ENCODE measurements around the gene NUCKS1.

Gene NUCKS1

GRCh38 chr1:205692423-205692822 lies 57.6 kb downstream of the NUCKS1 start:
- Histone ChIP-seq H3K4ac (ENCODE audit: low read length) (no peak overlapping the region), H3K23ac (ENCODE audit: low read depth, low read length, poor library complexity) (no peak overlapping the region), H3K4me1 (ENCODE audit: control insufficient read depth in 2 of 2, insufficient read depth in 1 of 2, low read depth in 1 of 2, low read length in 2 of 2) (peaks cover 24 to 28% of the 10 kb centered on the region in 2 donors), H4K8ac (ENCODE audit: low read depth, low read length) (no peak overlapping the region), H3K4me3 (ENCODE audit: low read length in 2 of 2) (no peak overlapping the region), H3K79me1 (ENCODE audit: low read depth, low read length) (no peaks in the 10 kb centered on the region), H2AFZ (ENCODE audit: low read length) (no peak overlapping the region), H3K9ac (ENCODE audit: low read depth, low read length, poor library complexity) (no peak overlapping the region), H3K18ac (ENCODE audit: low read length) (no peak overlapping the region), H2BK120ac (ENCODE audit: low read depth, low read length) (no peak overlapping the region), H4K91ac (ENCODE audit: low read depth, low read length, poor library complexity) (no peak overlapping the region), H3K36me3 (replicated peaks in 1 of 2; ENCODE audit: control insufficient read depth in 2 of 2, insufficient read depth in 2 of 2, low read length in 2 of 2) (no peaks in the 10 kb centered on the region), H2BK15ac (ENCODE audit: low read length) (no peak overlapping the region), H3K27me3 (ENCODE audit: control insufficient read depth in 3 of 3, insufficient read depth in 3 of 3, low read depth in 1 of 3, low read length in 3 of 3) (peaks cover 0 to 9% (median 0%) of the 10 kb centered on the region in 3 experiments), H3K27ac (replicated peaks; ENCODE audit: low read length) (no peak overlapping the region), H3K9me3 (replicated peaks in 1 of 2; ENCODE audit: control insufficient read depth in 2 of 2, insufficient read depth in 1 of 2, low read depth in 1 of 2, low read length in 2 of 2) (no peaks in the 10 kb centered on the region), H3K4me2 (ENCODE audit: insufficient read depth, low read length, poor library complexity, severe bottlenecking) (no peak overlapping the region), H2BK12ac (ENCODE audit: low read length) (no peak overlapping the region), H3K14ac (ENCODE audit: low read length) (no peak overlapping the region), H2BK5ac (ENCODE audit: low read length) (no peak overlapping the region), H2AK5ac (ENCODE audit: low read depth, low read length) (no peak overlapping the region)
- no peak for DNase-seq (ENCODE audit: low spot score)
- no CpG with 5 or more reads among the region's 6 CpGs for WGBS, 2 donors (ENCODE audit: extremely low coverage in 2 of 2, insufficient read length in 2 of 2, insufficient replicate concordance in 1 of 2)

GRCh38 chr1:205690122-205690756 lies 59.7 kb downstream of the NUCKS1 start:
- no peak overlapping the region for H3K9ac ChIP-seq (ENCODE audit: low read depth, low read length, poor library complexity)
- H3K79me1 ChIP-seq (ENCODE audit: low read depth, low read length) = no peaks in the 10 kb centered on the region
- no peak overlapping the region for H3K23ac ChIP-seq (ENCODE audit: low read depth, low read length, poor library complexity)
- H2BK5ac ChIP-seq (ENCODE audit: low read length) = no peak overlapping the region
- no peak overlapping the region for H3K14ac ChIP-seq (ENCODE audit: low read length)
- H3K9me3 ChIP-seq (replicated peaks in 1 of 2; ENCODE audit: control insufficient read depth in 2 of 2, insufficient read depth in 1 of 2, low read depth in 1 of 2, low read length in 2 of 2) = no peaks in the 10 kb centered on the region
- H2BK120ac ChIP-seq (ENCODE audit: low read depth, low read length) = no peak overlapping the region
- peaks cover 0 to 12% (median 0%) of the 10 kb centered on the region in 3 experiments for H3K27me3 ChIP-seq (ENCODE audit: control insufficient read depth in 3 of 3, insufficient read depth in 3 of 3, low read depth in 1 of 3, low read length in 3 of 3)
- no peak overlapping the region for H2BK12ac ChIP-seq (ENCODE audit: low read length)
- no peak overlapping the region for H4K8ac ChIP-seq (ENCODE audit: low read depth, low read length)
- no peak overlapping the region for H3K18ac ChIP-seq (ENCODE audit: low read length)
- no peak overlapping the region for H2BK15ac ChIP-seq (ENCODE audit: low read length)
- H2AFZ ChIP-seq (ENCODE audit: low read length) = no peak overlapping the region
- no peak overlapping the region for H3K4me2 ChIP-seq (ENCODE audit: insufficient read depth, low read length, poor library complexity, severe bottlenecking)
- H3K4me1 ChIP-seq (ENCODE audit: control insufficient read depth in 2 of 2, insufficient read depth in 1 of 2, low read depth in 1 of 2, low read length in 2 of 2) = peaks cover 24% of the 10 kb centered on the region in 2 donors
- no peak overlapping the region for H3K4me3 ChIP-seq (ENCODE audit: low read length in 2 of 2)
- H4K91ac ChIP-seq (ENCODE audit: low read depth, low read length, poor library complexity) = no peak overlapping the region
- H3K27ac ChIP-seq (replicated peaks; ENCODE audit: low read length) = no peak overlapping the region
- H3K36me3 ChIP-seq (replicated peaks in 1 of 2; ENCODE audit: control insufficient read depth in 2 of 2, insufficient read depth in 2 of 2, low read length in 2 of 2) = no peaks in the 10 kb centered on the region
- H2AK5ac ChIP-seq (ENCODE audit: low read depth, low read length) = no peak overlapping the region
- no peak overlapping the region for H3K4ac ChIP-seq (ENCODE audit: low read length)
- no peak for DNase-seq (ENCODE audit: low spot score)
- WGBS, 2 donors (ENCODE audit: extremely low coverage in 2 of 2, insufficient read length in 2 of 2, insufficient replicate concordance in 1 of 2) = no CpG with 5 or more reads among the region's 8 CpGs

GRCh38 chr1:205689479-205689878 lies 60.5 kb downstream of the NUCKS1 start:
- WGBS, 2 donors (ENCODE audit: extremely low coverage in 2 of 2, insufficient read length in 2 of 2, insufficient replicate concordance in 1 of 2) = no CpG with 5 or more reads among the region's 5 CpGs

GRCh38 chr1:205688171-205689080 lies 61.6 kb downstream of the NUCKS1 start:
- WGBS, 2 donors (ENCODE audit: extremely low coverage in 2 of 2, insufficient read length in 2 of 2, insufficient replicate concordance in 1 of 2) = no CpG with 5 or more reads among the region's 7 CpGs
- Histone ChIP-seq H3K4me1 (ENCODE audit: control insufficient read depth in 2 of 2, insufficient read depth in 1 of 2, low read depth in 1 of 2, low read length in 2 of 2) (peaks cover 20 to 23% of the 10 kb centered on the region in 2 donors), H3K4me3 (ENCODE audit: low read length in 2 of 2) (no peak overlapping the region)

More at GRCh38 chr1:205689479-205689878, 60.5 kb downstream of the NUCKS1 start:
- Histone ChIP-seq H3K4me2 (ENCODE audit: insufficient read depth, low read length, poor library complexity, severe bottlenecking) (no peak overlapping the region), H3K9ac (ENCODE audit: low read depth, low read length, poor library complexity) (no peak overlapping the region), H3K14ac (ENCODE audit: low read length) (no peak overlapping the region), H3K4me1 (ENCODE audit: control insufficient read depth in 2 of 2, insufficient read depth in 1 of 2, low read depth in 1 of 2, low read length in 2 of 2) (peaks cover 24% of the 10 kb centered on the region in 2 donors), H3K79me1 (ENCODE audit: low read depth, low read length) (no peaks in the 10 kb centered on the region), H3K36me3 (replicated peaks in 1 of 2; ENCODE audit: control insufficient read depth in 2 of 2, insufficient read depth in 2 of 2, low read length in 2 of 2) (no peaks in the 10 kb centered on the region), H3K18ac (ENCODE audit: low read length) (no peak overlapping the region), H4K8ac (ENCODE audit: low read depth, low read length) (no peak overlapping the region), H3K27me3 (ENCODE audit: control insufficient read depth in 3 of 3, insufficient read depth in 3 of 3, low read depth in 1 of 3, low read length in 3 of 3) (peaks cover 0 to 12% (median 0%) of the 10 kb centered on the region in 3 experiments), H3K23ac (ENCODE audit: low read depth, low read length, poor library complexity) (no peak overlapping the region), H2BK120ac (ENCODE audit: low read depth, low read length) (no peak overlapping the region), H2BK5ac (ENCODE audit: low read length) (no peak overlapping the region), H3K4ac (ENCODE audit: low read length) (no peak overlapping the region), H2BK12ac (ENCODE audit: low read length) (no peak overlapping the region), H2BK15ac (ENCODE audit: low read length) (no peak overlapping the region), H2AK5ac (ENCODE audit: low read depth, low read length) (no peak overlapping the region), H4K91ac (ENCODE audit: low read depth, low read length, poor library complexity) (no peak overlapping the region), H3K4me3 (ENCODE audit: low read length in 2 of 2) (no peak overlapping the region), H3K9me3 (replicated peaks in 1 of 2; ENCODE audit: control insufficient read depth in 2 of 2, insufficient read depth in 1 of 2, low read depth in 1 of 2, low read length in 2 of 2) (no peaks in the 10 kb centered on the region), H3K27ac (replicated peaks; ENCODE audit: low read length) (peak overlapping the region; percentile 20), H2AFZ (ENCODE audit: low read length) (no peak overlapping the region)
- peak; percentile 53 for DNase-seq (ENCODE audit: low spot score)

More at GRCh38 chr1:205688171-205689080, 61.6 kb downstream of the NUCKS1 start:
- H3K23ac ChIP-seq (ENCODE audit: low read depth, low read length, poor library complexity) = no peak overlapping the region
- H3K4ac ChIP-seq (ENCODE audit: low read length) = no peak overlapping the region
- H2AFZ ChIP-seq (ENCODE audit: low read length) = no peak overlapping the region
- H4K8ac ChIP-seq (ENCODE audit: low read depth, low read length) = no peak overlapping the region
- no peak overlapping the region for H2BK5ac ChIP-seq (ENCODE audit: low read length)
- no peak overlapping the region for H2BK12ac ChIP-seq (ENCODE audit: low read length)
- no peak overlapping the region for H2AK5ac ChIP-seq (ENCODE audit: low read depth, low read length)
- no peak overlapping the region for H3K27ac ChIP-seq (replicated peaks; ENCODE audit: low read length)
- H2BK15ac ChIP-seq (ENCODE audit: low read length) = no peak overlapping the region
- H4K91ac ChIP-seq (ENCODE audit: low read depth, low read length, poor library complexity) = no peak overlapping the region
- H3K9me3 ChIP-seq (replicated peaks in 1 of 2; ENCODE audit: control insufficient read depth in 2 of 2, insufficient read depth in 1 of 2, low read depth in 1 of 2, low read length in 2 of 2) = peaks cover 0 to under 1% of the 10 kb centered on the region in 2 donors
- no peak overlapping the region for H3K4me2 ChIP-seq (ENCODE audit: insufficient read depth, low read length, poor library complexity, severe bottlenecking)
- H3K27me3 ChIP-seq (ENCODE audit: control insufficient read depth in 3 of 3, insufficient read depth in 3 of 3, low read depth in 1 of 3, low read length in 3 of 3) = peaks cover 0 to 12% (median 0%) of the 10 kb centered on the region in 3 experiments
- H2BK120ac ChIP-seq (ENCODE audit: low read depth, low read length) = no peak overlapping the region
- no peak for DNase-seq (ENCODE audit: low spot score)
- H3K9ac ChIP-seq (ENCODE audit: low read depth, low read length, poor library complexity) = no peak overlapping the region
- no peaks in the 10 kb centered on the region for H3K79me1 ChIP-seq (ENCODE audit: low read depth, low read length)
- H3K14ac ChIP-seq (ENCODE audit: low read length) = no peak overlapping the region
- H3K36me3 ChIP-seq (replicated peaks in 1 of 2; ENCODE audit: control insufficient read depth in 2 of 2, insufficient read depth in 2 of 2, low read length in 2 of 2) = no peaks in the 10 kb centered on the region
- H3K18ac ChIP-seq (ENCODE audit: low read length) = no peak overlapping the region
